Mucosa of rectum (tissue), 2 donors: ENCODE data around the gene FAM20B.
A peak's percentile ranks its signal among the peaks of the same experiment; 100 is the strongest.
"Not testable (repeated sequence)": the region's sequence is repeated elsewhere in the genome, so short reads cannot be mapped to it uniquely, and the experiment has no call there.

ENCODE experiments used
- H3K27ac ChIP-seq, 2 donors: one replicate each; pipeline ENCODE4 v1.7.0; 2013; ENCODE audit warnings: inconsistent platforms in 2 of 2, low read depth in 2 of 2, low read length in 2 of 2
- H3K27me3 ChIP-seq, 2 donors: one replicate each; pipeline ENCODE4 v1.7.0; 2013; ENCODE audit warnings: low read length in 2 of 2; ENCODE audit not compliant: control insufficient read depth in 2 of 2, insufficient read depth in 2 of 2
- H3K36me3 ChIP-seq, 2 donors: one replicate each; pipeline ENCODE4 v1.7.0; 2013; ENCODE audit warnings: low read length in 2 of 2; ENCODE audit not compliant: control insufficient read depth in 2 of 2, insufficient read depth in 2 of 2
- H3K4me1 ChIP-seq, 2 donors: one replicate each; pipeline ENCODE4 v1.7.0; 2013; ENCODE audit warnings: low read length in 2 of 2, mild to moderate bottlenecking in 1 of 2; ENCODE audit not compliant: control insufficient read depth in 2 of 2, insufficient read depth in 2 of 2
- H3K4me3 ChIP-seq, 2 donors: one replicate each; pipeline ENCODE4 v1.7.0; 2013; ENCODE audit warnings: low read length in 2 of 2
- H3K9ac ChIP-seq, 2 donors: one replicate each; pipeline ENCODE4 v1.7.0; 2013; ENCODE audit warnings: low read length in 2 of 2, low read depth in 1 of 2, mild to moderate bottlenecking in 1 of 2
- H3K9me3 ChIP-seq, 2 donors: one replicate each; pipeline ENCODE4 v1.7.0; 2013; ENCODE audit warnings: low read length in 2 of 2; ENCODE audit not compliant: control insufficient read depth in 2 of 2
- donor health status: healthy.
- donor health status: Normal muscosa, but diverticular disease.

FAM20B gene

DNA sequence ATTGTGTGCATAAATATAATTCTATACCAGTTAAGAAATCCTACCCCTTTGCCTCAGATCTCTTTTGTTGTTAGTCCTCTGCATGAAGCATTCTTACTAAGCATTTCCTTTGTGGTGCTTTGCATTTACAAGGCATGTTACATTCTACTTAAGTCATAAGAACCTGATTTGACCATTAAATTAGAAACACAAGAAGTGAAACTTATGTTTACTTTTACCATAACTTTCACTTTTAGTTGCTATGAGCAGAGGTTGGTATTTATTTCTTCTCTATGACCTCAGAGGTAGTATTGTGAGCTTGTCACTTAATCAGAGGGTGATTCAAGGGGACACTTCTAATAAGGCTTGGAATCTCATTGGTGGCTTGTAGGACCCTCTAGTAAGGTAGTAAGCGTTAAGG lies 9.0 kb downstream of the FAM20B start:
- H3K9me3 ChIP-seq: no peaks in the 10 kb centered on the region
- H3K27me3 ChIP-seq: no peaks in the 10 kb centered on the region
- H3K9ac ChIP-seq: no peak overlapping the region
- no peaks in the 10 kb centered on the region for H3K36me3 ChIP-seq
- H3K4me1 ChIP-seq: peaks cover 0 to 7% of the 10 kb centered on the region in 2 donors
- no peak overlapping the region for H3K4me3 ChIP-seq
- no peak overlapping the region for H3K27ac ChIP-seq

DNA sequence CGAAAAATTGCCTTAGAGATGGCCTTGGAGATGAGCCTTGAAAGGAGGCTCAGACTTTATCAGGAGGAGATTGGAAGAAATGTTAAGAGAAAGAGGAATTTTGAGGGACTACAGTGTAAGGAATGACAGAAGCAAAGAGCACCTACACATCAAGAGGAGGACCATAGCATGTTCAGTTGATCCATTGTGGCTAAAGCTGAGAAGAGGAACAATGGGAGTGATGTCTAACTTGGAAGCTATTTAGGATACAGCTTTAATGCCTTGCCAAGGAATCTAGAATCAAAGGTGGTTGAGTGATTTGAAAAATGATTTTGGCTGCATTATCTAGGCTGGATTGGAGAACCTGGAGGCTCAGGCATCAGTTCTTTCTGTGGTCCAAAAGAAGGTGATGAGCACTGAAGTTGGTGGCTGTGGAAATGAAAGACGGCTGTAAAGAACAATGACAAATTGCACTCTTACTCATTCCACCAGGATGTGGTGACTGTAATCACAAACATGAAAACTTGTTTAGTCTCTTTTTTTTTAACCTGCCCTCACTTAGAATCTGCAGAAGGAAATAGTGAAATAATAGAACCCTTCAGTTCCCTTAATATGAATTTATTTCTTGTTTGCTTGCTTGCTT lies 11.3 kb downstream of the FAM20B start:
- peaks cover 0 to 7% of the 10 kb centered on the region in 2 donors for H3K4me1 ChIP-seq
- H3K27me3 ChIP-seq: no peaks in the 10 kb centered on the region
- no peaks in the 10 kb centered on the region for H3K36me3 ChIP-seq
- H3K9ac ChIP-seq: no peak overlapping the region
- no peak overlapping the region for H3K4me3 ChIP-seq
- H3K27ac ChIP-seq: no peak overlapping the region
- no peaks in the 10 kb centered on the region for H3K9me3 ChIP-seq

DNA sequence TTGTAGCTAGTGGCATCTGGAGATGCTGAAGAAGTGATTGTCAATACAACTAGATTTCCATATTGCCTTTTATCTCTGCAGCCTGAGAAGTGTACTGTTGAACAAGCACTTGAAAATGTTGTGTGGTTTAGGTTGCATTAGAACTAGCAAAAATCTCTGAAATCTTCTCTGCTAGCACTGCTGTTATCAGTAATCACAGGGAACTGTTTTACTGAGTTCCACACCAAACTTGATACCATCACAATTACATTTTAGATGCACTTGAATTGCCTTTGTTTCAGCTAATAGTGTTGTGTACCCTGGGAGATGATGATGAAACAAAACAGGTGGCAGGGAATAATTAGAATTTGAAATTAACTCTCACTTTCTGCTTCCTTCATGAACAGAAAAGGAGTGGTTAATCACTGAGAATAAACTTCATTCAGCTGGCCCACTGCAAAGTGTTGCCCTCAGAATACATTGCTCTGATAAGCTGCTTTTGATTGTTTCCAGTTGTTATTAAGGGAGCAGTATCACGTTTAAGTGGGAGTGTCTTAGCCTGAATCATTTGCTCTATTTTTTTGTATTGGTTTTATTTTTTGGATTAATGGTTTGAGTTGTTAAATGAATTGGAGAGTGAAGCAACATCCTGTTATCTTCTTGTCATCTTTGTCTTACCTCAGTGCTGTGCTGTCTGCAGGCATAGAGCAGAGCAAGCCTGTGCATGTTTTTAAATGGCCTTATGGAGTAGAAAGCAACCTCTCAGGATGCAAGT lies 13.0 kb downstream of the FAM20B start:
- H3K27ac ChIP-seq: no peak overlapping the region
- H3K4me3 ChIP-seq: no peak overlapping the region
- peaks cover 0 to 7% of the 10 kb centered on the region in 2 donors for H3K4me1 ChIP-seq
- H3K9me3 ChIP-seq: no peaks in the 10 kb centered on the region
- peak overlapping the region in 1 of 2 donors; percentile 17 for H3K9ac ChIP-seq
- H3K27me3 ChIP-seq: no peaks in the 10 kb centered on the region
- no peaks in the 10 kb centered on the region for H3K36me3 ChIP-seq

DNA sequence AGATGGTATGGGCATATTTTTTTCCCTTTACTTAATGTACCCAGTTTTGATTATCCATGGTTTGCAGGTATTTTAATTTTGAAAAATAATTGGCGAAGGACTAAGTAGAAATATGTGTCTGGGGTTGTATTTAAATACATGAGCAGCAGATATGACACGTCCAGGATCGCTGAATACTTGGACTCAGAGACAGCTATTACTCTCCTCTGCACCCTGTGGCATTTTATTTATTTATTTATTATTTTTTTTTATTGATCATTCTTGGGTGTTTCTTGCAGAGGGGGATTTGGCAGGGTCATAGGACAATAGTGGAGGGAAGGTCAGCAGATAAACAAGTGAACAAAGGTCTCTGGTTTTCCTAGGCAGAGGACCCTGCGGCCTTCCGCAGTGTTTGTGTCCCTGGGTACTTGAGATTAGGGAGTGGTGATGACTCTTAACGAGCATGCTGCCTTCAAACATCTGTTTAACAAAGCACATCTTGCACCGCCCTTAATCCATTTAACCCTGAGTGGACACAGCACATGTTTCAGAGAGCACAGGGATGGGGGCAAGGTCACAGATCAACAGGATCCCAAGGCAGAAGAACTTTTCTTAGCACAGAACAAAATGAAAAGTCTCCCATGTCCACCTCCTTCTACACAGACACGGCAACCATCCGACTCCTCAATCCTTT lies 13.9 kb downstream of the FAM20B start:
- not testable (repeated sequence) for H3K36me3 ChIP-seq, H3K4me3 ChIP-seq, H3K27ac ChIP-seq, H3K27me3 ChIP-seq, H3K9ac ChIP-seq, H3K9me3 ChIP-seq, H3K4me1 ChIP-seq

DNA sequence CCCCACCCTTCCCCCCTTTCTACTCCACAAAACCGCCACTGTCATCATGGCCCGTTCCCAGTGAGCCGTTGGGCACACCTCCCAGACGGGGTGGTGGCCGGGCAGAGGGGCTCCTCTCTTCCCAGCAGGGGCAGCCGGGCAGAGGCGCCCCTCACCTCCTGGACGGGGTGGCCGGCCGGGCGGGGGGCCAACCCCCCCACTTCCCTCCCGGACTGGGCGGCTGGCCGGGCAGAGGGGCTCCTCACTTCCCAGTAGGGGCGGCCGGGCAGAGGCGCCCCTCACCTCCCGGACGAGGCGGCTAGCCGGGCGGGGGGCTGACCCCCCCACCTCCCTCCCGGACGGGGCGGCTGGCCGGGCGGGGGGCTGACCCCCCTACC lies 14.5 kb downstream of the FAM20B start:
- H3K9ac ChIP-seq, H3K4me3 ChIP-seq: not testable (repeated sequence)

DNA sequence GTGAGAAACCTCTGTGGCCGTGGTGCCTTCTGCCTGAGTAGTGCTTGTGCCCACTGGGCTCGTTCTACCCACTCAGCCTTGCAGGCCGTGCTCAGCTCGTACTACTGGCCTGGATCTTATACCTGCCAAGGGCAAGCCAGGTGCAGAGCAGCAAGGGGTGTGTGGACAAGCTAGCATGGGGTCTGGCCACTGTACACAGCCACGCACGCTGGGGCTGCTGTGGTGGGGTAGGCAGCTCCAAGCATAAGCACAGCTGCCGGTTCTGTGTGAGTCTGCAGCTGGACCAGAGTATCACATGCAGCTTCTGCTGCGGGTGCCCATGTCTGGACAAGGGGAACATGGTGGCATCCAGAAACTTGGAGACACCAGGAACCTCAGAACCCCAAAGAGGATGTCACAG lies 16.4 kb downstream of the FAM20B start:
- Histone ChIP-seq H3K9me3 (no peaks in the 10 kb centered on the region), H3K4me1 (no peaks in the 10 kb centered on the region), H3K27ac (no peak overlapping the region), H3K4me3 (no peak overlapping the region), H3K36me3 (peaks cover 0 to 7% of the 10 kb centered on the region in 2 donors), H3K27me3 (no peaks in the 10 kb centered on the region), H3K9ac (no peak overlapping the region)

More for the DNA sequence above, 14.5 kb downstream of the FAM20B start:
- not testable (repeated sequence) for H3K27me3 ChIP-seq, H3K4me1 ChIP-seq, H3K36me3 ChIP-seq, H3K9me3 ChIP-seq, H3K27ac ChIP-seq

DNA sequence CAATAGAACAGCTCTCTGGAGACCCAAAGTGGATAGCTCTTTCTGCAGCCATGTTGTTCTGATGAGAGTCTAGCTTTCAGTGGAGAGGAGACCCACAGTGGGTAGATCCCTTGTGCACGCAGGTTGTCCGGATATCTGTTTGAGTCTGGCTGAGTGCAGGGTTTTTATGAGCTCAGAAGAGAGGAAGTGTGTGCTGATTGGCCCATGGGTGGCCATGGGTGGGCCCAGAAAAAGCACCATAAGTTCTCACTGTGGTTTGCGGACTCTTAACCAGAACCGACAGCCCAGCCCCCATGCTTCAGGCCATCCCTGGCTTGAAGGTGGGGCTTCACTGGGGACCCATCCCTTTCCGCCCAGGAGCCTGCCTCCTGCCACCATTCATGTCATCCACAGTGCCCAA lies 17.0 kb downstream of the FAM20B start:
- Histone ChIP-seq H3K27me3 (no peaks in the 10 kb centered on the region), H3K27ac (no peak overlapping the region), H3K4me1 (no peaks in the 10 kb centered on the region), H3K4me3 (no peak overlapping the region), H3K9me3 (no peaks in the 10 kb centered on the region), H3K9ac (no peak overlapping the region), H3K36me3 (peaks cover 0 to 7% of the 10 kb centered on the region in 2 donors)

DNA sequence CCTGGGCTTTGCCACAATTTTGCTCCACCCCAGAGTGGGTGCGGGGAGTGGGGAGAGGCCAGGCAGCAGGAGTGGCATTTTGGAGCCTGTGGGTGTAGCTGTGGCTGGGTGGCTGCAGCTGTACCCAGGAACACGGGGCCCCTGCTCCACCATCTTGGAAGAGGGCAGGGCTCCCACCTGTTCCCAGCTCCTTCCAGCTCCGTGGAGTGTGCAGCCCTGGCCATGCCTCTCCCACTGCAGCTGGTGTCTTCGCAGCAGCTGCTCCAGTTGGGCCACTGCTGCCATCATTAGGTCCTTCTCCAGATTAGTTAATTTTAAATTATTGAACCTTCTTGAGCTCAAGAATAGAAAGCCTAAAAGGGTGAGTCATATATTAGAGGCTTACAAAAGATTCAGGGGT lies 17.6 kb downstream of the FAM20B start:
- Histone ChIP-seq H3K9ac (no peak overlapping the region), H3K27ac (no peak overlapping the region)

DNA sequence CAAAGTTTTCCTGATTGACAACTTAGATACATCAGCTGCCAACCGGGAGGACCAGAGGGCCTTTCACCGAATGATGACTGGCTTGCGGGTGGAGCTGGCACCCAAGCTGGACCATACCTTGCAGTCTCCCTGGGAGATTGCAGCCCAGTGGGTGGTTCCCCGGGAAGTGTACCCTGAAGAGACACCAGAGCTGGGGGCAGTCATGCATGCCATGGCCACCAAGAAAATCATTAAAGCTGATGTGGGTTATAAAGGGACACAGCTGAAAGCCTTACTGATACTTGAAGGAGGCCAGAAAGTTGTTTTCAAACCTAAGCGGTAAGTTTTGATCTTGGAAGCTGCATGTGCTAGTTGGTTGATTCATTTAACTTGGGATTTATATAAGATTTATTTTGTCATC lies 18.2 kb downstream of the FAM20B start:
- H3K4me3 ChIP-seq: no peak overlapping the region
- H3K9me3 ChIP-seq: no peaks in the 10 kb centered on the region
- no peaks in the 10 kb centered on the region for H3K27me3 ChIP-seq
- peaks cover 0 to 7% of the 10 kb centered on the region in 2 donors for H3K36me3 ChIP-seq
- no peak overlapping the region for H3K27ac ChIP-seq
- H3K9ac ChIP-seq: no peak overlapping the region
- H3K4me1 ChIP-seq: no peaks in the 10 kb centered on the region

More for the DNA sequence above, 17.6 kb downstream of the FAM20B start:
- Histone ChIP-seq H3K9me3 (no peaks in the 10 kb centered on the region), H3K4me3 (no peak overlapping the region), H3K4me1 (no peaks in the 10 kb centered on the region), H3K27me3 (no peaks in the 10 kb centered on the region), H3K36me3 (peaks cover 0 to 7% of the 10 kb centered on the region in 2 donors)
